ENCODE results near the gene SLC7A5.
A peak's percentile ranks its signal among the peaks of the same experiment; 100 is the strongest.
"Not testable (repeated sequence)": the region's sequence is repeated elsewhere in the genome, so short reads cannot be mapped to it uniquely, and the experiment has no call there.

Gene SLC7A5

DNA sequence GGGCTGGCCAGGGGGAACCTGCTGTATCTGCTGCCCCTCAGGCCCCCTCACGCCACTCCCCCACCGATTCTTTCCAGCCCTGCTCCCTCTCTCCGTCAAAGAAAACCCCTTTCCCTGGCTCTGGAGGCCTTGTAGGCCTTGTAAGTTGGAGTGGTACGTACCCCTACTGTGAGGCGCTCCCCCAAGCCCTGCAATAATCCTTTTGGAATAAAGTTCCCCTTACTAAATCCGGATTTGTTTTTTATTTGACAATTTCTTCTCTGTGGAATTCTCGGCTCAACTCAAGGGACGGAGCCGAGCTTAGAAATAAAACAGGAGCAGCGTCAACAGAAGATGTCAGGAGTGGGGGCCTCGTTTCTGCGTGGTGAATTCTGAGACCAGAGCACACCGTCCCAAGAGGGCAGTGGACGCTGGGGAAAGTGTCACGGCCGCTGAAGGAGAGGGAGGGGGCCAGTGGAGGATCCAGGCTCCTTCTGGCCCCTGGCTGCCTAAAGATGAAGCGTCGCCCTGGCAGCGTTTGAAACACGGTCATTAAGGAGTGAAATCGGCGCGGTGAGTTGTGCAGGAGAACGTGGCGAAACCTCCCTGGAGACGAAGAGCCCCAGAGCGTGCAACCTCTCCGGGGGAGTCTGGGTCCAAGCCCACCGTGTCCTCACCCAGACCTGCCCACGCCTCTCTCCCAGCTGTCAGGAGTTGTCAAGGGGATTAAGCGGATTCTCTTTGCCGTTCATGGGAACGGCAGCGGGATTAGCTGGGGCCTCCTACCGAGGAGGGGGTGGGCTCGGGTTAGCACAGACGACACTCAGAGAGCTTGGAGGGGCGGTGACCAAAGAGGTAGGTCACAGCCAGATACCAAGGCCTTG lies 47.0 kb downstream of the SLC7A5 start:
- DNase-seq: no peak

GRCh38 chr16:87821376-87822107 lies 47.8 kb downstream of the SLC7A5 start:
- DNase-seq: no peak
- ATAC-seq: no peak

More for the DNA sequence above, 47.0 kb downstream of the SLC7A5 start:
- ATAC-seq: no peak

DNA sequence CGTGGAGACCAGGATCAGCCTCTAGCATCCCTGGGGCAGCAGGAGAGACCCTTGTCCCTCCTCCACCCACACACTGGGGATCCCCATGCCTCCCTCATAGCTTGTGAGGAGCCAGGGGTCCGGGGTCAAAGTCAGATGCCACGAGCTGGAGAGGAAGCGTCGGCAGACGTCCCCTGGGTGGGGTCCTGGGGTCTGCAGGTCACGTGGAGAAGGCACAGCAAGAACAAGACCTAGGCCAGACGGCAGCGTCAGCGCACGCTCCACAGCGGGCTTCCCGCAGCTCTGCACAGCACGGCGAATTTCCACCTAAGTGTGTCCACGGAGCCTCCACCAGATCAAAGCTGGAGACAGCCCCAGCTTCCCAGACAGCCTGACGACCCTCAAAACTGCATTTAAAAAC lies 49.3 kb downstream of the SLC7A5 start:
- ATAC-seq: no peak
- no peak for DNase-seq

DNA sequence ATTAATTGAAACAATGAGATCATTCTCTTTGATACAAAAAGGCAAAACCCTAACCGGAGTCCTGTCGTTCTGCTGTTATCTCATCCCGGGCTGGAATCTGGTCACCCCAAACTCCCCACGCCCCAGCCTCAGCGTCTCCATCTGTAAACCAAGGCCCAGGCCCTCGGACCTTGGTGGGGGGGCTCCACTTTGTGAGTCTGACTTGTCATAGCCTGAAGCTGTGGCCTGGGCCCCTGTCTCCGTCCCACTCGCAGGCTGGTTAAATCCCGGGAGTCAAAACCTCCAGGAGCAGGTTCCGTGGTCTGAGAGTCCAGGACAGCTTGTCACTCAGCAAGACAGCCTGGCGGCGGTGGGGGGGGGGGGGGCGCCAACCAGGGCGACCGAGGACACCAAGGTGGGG lies 50.0 kb downstream of the SLC7A5 start:
- DNase-seq (no peak), ATAC-seq (no peak)

GRCh38 chr16:87818533-87819161 lies 50.7 kb downstream of the SLC7A5 start:
- no peak for ATAC-seq

DNA sequence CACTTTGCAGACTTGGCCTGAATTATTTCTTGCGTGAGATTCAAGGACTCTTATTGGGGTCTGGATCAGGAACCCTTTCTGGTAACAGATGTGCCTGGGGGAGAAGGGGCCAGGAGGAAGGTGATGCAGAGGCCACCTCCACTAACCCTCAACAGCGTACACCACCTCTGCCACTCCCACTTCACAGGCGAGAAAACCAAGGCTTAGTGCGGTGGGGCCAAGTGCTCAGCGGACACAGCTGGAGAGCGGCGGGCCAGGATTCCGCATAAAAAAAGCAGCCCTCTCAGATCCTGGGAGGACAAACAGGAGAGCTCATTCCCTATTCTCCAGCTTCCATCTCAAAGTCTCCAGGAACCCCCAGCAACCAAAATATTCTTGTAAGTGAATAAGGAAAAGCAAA lies 51.4 kb downstream of the SLC7A5 start:
- ATAC-seq (no peak), DNase-seq (no peak)

More at GRCh38 chr16:87818533-87819161, 50.7 kb downstream of the SLC7A5 start:
- no peak for DNase-seq

DNA sequence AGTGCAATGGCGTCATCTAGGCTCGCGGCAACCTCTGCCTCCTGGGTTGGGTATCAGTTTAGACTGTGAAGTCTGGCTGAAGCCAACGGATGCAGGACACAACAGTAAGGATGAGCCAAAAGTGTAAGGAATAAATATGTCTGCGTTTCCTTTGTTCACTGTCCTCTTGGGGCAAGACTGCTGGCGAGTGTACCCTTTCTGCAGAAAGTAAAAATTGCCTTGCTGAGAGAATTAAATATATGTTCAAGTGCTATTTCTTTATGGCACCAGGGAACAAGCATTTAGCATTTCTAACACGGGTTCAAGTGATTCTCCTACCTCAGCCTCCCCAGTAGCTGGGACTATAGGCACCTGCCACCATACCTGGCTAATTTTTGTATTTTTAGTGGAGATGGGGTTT lies 51.9 kb downstream of the SLC7A5 start:
- DNase-seq, ATAC-seq: not testable (repeated sequence)

- no peak for ATAC-seq
- no peak for DNase-seq
Measured at GRCh38 chr16:87816507-87817100, 52.7 kb downstream of the SLC7A5 start.

DNA sequence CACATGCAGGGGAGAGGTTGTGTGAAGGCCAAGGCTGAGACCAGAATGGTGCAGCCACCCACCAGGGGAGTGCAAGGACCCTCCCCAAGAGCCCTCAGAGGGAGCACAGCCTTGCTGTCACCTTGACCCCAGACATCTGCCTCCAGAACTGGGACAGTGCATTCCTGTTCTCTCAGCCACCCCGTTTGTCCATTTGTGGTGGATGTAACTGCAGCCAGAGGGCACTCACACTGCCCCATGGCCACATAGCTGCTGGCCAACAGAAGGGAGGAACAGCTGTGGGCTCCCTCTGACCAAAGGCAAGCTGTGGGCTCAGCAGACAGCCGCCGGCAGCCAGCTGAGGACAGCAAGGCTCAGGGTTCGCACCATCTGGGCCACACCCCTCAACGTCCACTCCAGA lies 53.7 kb downstream of the SLC7A5 start:
- ATAC-seq (no peak), DNase-seq (no peak)

- ATAC-seq (no peak), DNase-seq (no peak)
Measured at GRCh38 chr16:87812200-87812656, 57.1 kb downstream of the SLC7A5 start.

- not testable (repeated sequence) for ATAC-seq, DNase-seq
Measured at GRCh38 chr16:87811454-87811853, 57.9 kb downstream of the SLC7A5 start.

- peak; percentile 70 for ATAC-seq
Measured at GRCh38 chr16:87809150-87809902, 60.0 kb downstream of the SLC7A5 start.

GRCh38 chr16:87808108-87808507 lies 61.2 kb downstream of the SLC7A5 start:
- DNase-seq: no peak
- no peak for ATAC-seq

More at GRCh38 chr16:87809150-87809902, 60.0 kb downstream of the SLC7A5 start:
- DNase-seq: peak; percentile 40

DNA sequence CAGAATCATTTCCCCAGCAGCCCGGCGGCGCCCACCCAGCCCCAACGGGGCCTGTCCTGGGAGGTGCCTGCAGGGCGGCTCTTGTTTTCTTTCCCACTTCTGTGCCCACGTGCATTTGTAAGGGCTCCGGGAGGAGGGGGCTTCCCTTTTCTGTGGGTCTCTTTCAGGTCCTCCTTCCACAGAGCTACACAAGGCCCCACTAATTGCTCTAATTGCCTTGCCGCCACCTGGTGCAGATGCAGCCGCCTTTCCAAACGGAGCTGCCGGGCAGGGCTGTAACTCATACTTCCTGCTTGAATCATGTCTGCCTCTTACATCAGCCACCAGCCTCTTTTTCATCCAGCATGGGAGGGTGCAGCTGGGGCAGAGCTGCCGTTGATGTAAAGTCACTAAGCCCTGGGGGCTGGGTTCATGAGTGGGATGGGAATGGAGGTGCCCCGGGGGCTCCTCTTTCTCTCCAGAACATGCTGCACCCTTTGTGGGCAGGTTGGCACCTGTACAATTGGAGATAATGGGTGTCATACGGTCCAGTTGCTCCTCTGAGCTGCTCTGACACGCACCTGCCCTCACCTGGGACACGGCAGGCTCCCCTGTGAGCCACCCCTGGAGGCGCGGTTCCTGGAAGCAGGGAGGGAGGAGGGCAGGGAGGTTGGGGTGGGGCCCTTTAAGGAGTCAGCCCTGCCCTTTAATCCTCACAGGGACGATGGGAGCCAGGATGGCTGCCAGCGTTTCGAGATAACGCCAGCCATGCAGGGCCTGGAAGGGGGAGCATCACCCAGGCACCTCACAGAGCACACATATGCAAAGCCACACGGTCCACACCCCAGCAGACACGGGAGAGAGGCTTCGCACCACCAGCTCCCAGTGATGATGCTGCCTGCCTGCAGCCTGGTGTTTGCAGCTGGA lies 62.4 kb downstream of the SLC7A5 start:
- ATAC-seq (peak; percentile 67), DNase-seq (peak; percentile 67)

- ATAC-seq (peak; percentile 70), DNase-seq (peak; percentile 64)
Measured at GRCh38 chr16:87806261-87806640, 63.1 kb downstream of the SLC7A5 start.

- no peak for DNase-seq
- no peak for ATAC-seq
Measured at GRCh38 chr16:87803385-87803784, 65.9 kb downstream of the SLC7A5 start.

- no peak for ATAC-seq
Measured at GRCh38 chr16:87802670-87803069, 66.6 kb downstream of the SLC7A5 start.

DNA sequence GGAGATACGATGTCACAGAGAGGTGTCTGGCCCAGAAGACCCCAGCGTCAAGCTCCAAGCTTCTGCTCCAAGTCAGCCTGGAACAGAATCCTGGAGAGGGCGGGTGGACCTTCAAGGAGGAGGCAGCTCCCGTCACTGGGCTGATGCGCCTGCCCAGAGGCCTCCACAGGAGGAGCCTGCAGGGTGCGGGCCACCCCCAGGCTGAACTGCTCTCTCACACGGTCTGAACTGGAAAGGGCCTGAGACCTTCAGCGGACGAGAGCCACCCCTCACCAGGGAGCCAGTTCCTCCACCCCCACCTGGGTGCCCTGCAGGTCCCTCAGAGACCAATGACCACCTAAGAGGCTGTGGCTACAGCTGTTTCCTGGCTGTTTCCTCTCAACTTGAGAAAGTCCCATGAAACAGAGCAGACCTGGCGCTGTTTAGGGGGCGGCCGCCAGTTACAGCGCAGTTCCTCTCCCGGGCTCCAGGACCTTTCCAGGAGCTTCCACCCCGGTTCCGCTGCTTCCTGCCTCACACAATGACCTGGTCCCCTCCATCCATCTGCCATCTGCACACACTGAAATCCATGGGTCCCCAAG lies 67.5 kb downstream of the SLC7A5 start:
- ATAC-seq (no peak), DNase-seq (no peak)

More at GRCh38 chr16:87802670-87803069, 66.6 kb downstream of the SLC7A5 start:
- DNase-seq: no peak

DNA sequence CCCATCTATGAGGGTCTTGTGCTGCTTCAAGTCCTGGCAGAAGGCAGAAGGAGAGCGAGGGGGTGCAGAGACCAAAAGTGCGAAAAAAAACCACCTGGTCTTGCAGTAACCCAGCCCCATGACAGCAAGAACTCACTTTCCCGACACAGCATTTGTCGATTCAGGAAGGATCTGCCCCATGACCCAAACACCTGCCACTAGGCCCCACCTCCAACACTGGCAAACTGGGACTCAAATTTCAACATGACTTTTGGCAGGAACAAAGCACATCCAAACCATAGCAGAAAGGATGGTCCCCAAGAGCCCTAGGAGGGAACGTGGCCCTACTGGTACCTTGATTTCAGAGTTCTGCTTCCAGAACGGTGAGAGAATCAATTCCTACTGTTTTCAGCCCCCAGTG lies 68.8 kb downstream of the SLC7A5 start:
- DNase-seq: no peak
- no peak for ATAC-seq

GRCh38 chr16:87795336-87795735 lies 74.0 kb downstream of the SLC7A5 start:
- no peak for ATAC-seq
- DNase-seq: no peak
